ENCODE results near the gene RGS9BP.

- TF ChIP-seq FOXP2 (optimal IDR thresholded peaks at IDR 0.05; ENCODE audit: borderline replicate concordance, extremely low read depth, extremely low read length, insufficient read depth), result no peak
- TF ChIP-seq POLR2AphosphoS5 (IDR thresholded peaks at IDR 0.05; ENCODE audit: low read depth, low read length), result no peak
Observed at GRCh38 chr19:32658527-32658926, 17.1 kb upstream of the RGS9BP start.
